Calu3 (cell line): ENCODE measurements around the gene MST1. TPM values are rescaled to one million over a fixed set of nuclear protein-coding genes. Genes with fewer than 3 reads are reported as not detected.

ENCODE experiments used
- BruUV-seq: library from RNA; stranded (reverse); fragments of 400-500 nt; replicated peaks from 2 replicates; lab custom pipeline; 2021; lab: Mats Ljungman, UMichigan
- CTCF ChIA-PET: fragments of 300-600 bp; sonication (Branson Sonifier 250); formaldehyde crosslinking; loops from one replicate; lab custom pipeline; 2022; ENCODE audit warnings: antibody characterized with exemption; lab: Charles Lee
- DNase-seq: peaks from one replicate; pipeline ENCODE4 v3.0.0; 2022
- H3K27ac Mint-ChIP-seq: one replicate; pipeline ENCODE4 v1.8.0; 2022; ENCODE audit warnings: mixed read lengths; ENCODE audit not compliant: unreplicated experiment
- H3K27me3 Mint-ChIP-seq: one replicate; pipeline ENCODE4 v1.8.0; 2022; ENCODE audit warnings: mixed read lengths; ENCODE audit not compliant: unreplicated experiment
- H3K36me3 Mint-ChIP-seq: one replicate; pipeline ENCODE4 v1.8.0; 2022; ENCODE audit warnings: mild to moderate bottlenecking, moderate library complexity, mixed read lengths; ENCODE audit not compliant: insufficient read depth, unreplicated experiment
- H3K4me1 Mint-ChIP-seq: one replicate; pipeline ENCODE4 v1.8.0; 2022; ENCODE audit warnings: mild to moderate bottlenecking, low read depth, mixed read lengths; ENCODE audit not compliant: unreplicated experiment
- H3K4me3 Mint-ChIP-seq: one replicate; pipeline ENCODE4 v1.8.0; 2022; ENCODE audit warnings: mild to moderate bottlenecking, low read depth, moderate library complexity, mixed read lengths; ENCODE audit not compliant: unreplicated experiment
- H3K9me3 Mint-ChIP-seq: one replicate; pipeline ENCODE4 v1.8.0; 2022; ENCODE audit warnings: low read depth, mixed read lengths; ENCODE audit not compliant: unreplicated experiment
- intact Hi-C: fragments of 100-400 bp; cut with micrococcal nuclease; formaldehyde crosslinking; loops from one replicate; pipeline ENCODE4 v1.10.0; 2022; ENCODE audit not compliant: unreplicated experiment
- total RNA-seq: library from RNA; stranded (reverse); gene quantifications from 2 replicates; pipeline ENCODE4 v1.2.3, GENCODE V29; 2022
- TF ChIP-seq, protein P1 (sequence below): fragments of 200-600 bp; IDR thresholded peaks from one replicate; pipeline ENCODE4 v1.8.0; 2022; ENCODE audit warnings: antibody characterized with exemption; ENCODE audit not compliant: unreplicated experiment

MST1 gene
- total RNA-seq, 1 experiment from 2014 or later = 8.0 TPM

DNA sequence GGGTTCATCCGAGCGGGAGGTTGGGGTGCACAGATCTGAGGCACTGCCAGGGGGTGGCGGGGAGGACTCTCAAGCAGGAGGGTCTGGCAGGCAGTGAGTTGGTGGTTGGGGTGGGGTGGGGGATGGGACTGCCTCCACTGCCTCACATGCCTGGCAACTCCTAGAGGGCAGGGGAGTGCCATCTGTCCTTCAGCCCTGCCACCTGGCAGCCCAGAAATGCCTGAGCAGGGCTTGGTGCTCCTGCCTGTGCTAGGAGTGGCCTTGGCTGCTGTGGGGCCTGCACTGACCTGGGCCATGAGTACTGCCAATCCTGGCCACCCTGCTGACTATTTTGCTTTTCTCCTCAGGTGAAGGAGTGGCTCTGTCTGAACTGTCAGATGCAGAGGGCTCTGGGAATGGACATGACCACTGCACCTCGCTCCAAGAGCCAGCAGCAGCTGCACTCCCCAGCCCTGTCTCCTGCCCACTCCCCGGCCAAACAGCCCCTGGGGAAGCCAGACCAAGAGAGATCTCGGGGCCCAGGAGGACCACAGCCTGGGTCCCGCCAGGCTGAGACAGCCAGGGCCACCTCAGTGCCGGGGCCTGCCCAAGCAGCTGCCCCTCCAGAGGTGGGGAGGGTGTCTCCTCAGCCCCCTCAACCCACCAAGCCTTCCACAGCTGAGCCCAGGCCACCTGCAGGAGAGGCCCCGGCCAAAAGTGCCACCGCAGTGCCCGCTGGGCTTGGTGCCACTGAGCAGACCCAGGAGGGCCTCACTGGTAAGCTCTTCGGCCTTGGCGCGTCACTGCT lies 47.2 kb downstream of the MST1 start:
- no peak for DNase-seq
- Mint-ChIP-seq H3K4me3 (no peak overlapping the region), H3K27me3 (peaks cover 25% of the 10 kb centered on the region), H3K4me1 (peaks cover 2% of the 10 kb centered on the region), H3K36me3 (peaks cover 4% of the 10 kb centered on the region), H3K27ac (no peak overlapping the region), H3K9me3 (no peaks in the 10 kb centered on the region)
- BruUV-seq = no TSS peak
- TF ChIP-seq, protein P1, sequence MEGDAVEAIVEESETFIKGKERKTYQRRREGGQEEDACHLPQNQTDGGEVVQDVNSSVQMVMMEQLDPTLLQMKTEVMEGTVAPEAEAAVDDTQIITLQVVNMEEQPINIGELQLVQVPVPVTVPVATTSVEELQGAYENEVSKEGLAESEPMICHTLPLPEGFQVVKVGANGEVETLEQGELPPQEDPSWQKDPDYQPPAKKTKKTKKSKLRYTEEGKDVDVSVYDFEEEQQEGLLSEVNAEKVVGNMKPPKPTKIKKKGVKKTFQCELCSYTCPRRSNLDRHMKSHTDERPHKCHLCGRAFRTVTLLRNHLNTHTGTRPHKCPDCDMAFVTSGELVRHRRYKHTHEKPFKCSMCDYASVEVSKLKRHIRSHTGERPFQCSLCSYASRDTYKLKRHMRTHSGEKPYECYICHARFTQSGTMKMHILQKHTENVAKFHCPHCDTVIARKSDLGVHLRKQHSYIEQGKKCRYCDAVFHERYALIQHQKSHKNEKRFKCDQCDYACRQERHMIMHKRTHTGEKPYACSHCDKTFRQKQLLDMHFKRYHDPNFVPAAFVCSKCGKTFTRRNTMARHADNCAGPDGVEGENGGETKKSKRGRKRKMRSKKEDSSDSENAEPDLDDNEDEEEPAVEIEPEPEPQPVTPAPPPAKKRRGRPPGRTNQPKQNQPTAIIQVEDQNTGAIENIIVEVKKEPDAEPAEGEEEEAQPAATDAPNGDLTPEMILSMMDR = no peak
- CTCF ChIA-PET = no interaction called here
- intact Hi-C loops = no loop called here

DNA sequence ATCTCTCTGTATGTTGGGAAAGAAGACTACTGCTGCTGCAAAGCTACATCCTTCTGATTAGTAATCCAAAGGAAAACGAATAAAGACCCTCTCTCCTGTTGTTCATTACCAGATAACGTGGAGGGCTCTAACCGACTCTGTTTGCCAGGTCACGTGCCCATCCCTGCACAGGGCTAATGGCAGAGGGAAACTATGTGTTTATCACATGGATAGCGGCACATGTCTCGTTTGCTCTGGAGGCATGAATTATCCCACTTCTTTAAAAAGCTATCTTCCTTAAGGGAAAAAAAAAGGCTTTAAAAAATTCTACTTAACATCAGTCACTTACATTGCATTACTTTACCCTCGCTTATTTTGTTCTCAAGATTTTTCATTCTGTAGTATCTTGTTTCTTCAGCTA lies 48.0 kb downstream of the MST1 start:
- CTCF ChIA-PET = no interaction called here
- no TSS peak for BruUV-seq
- no peak overlapping the region for H3K4me3 Mint-ChIP-seq

DNA sequence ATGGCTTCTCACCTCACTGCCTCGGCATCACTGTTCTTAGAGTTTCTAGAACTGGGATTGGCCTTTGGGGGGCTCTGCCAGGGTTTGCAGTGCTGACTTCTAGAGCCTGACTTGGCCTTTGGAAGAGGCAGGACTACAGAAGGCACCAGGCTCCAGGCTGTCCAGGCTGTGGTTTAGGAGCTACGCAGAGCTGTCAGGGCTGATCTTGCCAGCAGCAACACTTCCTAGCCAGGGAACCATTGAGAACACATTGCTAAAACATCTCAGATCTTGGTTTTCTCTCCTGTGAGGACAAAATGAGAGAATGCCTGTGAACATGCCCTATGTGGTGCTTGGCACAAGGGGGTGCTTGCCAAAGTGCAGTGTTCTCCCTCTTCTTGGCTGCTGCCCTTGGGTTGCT lies 49.7 kb downstream of the MST1 start:
- peaks cover 12% of the 10 kb centered on the region for H3K27me3 Mint-ChIP-seq
- DNase-seq = no peak
- peaks cover 4% of the 10 kb centered on the region for H3K36me3 Mint-ChIP-seq
- BruUV-seq = no TSS peak
- no peak overlapping the region for H3K4me3 Mint-ChIP-seq
- intact Hi-C loops = no loop called here
- CTCF ChIA-PET = no interaction called here
- TF ChIP-seq, protein P1 = no peak
- no peak overlapping the region for H3K27ac Mint-ChIP-seq
- H3K4me1 Mint-ChIP-seq = no peaks in the 10 kb centered on the region
- H3K9me3 Mint-ChIP-seq = no peaks in the 10 kb centered on the region

More for the DNA sequence above, 48.0 kb downstream of the MST1 start:
- DNase-seq = no peak
- no peak overlapping the region for H3K27ac Mint-ChIP-seq
- no peaks in the 10 kb centered on the region for H3K9me3 Mint-ChIP-seq
- H3K4me1 Mint-ChIP-seq = no peaks in the 10 kb centered on the region
- peaks cover 4% of the 10 kb centered on the region for H3K36me3 Mint-ChIP-seq
- TF ChIP-seq, protein P1 = no peak
- H3K27me3 Mint-ChIP-seq = peaks cover 17% of the 10 kb centered on the region
- intact Hi-C loops = no loop called here

- no peak overlapping the region for H3K4me3 Mint-ChIP-seq
- H3K4me1 Mint-ChIP-seq = no peaks in the 10 kb centered on the region
- H3K27ac Mint-ChIP-seq = no peak overlapping the region
- CTCF ChIA-PET = no interaction called here
- DNase-seq = peak; percentile 54
- no TSS peak for BruUV-seq
- TF ChIP-seq, protein P1 = no peak
- intact Hi-C loops = no loop called here
- peaks cover 23% of the 10 kb centered on the region for H3K27me3 Mint-ChIP-seq
- no peaks in the 10 kb centered on the region for H3K9me3 Mint-ChIP-seq
- H3K36me3 Mint-ChIP-seq = peaks cover 4% of the 10 kb centered on the region
Measured at GRCh38 chr3:49638445-49638844, 50.8 kb downstream of the MST1 start.
